Kidney epithelial cell (primary cell): Measurements from ENCODE around the gene CIZ1. TPM values are rescaled to one million over a fixed set of nuclear protein-coding genes. Genes with fewer than 3 reads are reported as not detected.

Experiments
- DNase-seq: peaks from one replicate; pipeline ENCODE4 v3.0.0-alpha.2; 2010; ENCODE audit warnings: low read depth
- H3K27me3 ChIP-seq: 2 replicates; pipeline ENCODE4 v1.6.0; 2011; ENCODE audit warnings: low read length; ENCODE audit not compliant: control insufficient read depth, insufficient read depth
- H3K36me3 ChIP-seq: 2 replicates; pipeline ENCODE4 v1.5.1; 2011; ENCODE audit warnings: low read length; ENCODE audit not compliant: control insufficient read depth, insufficient read depth
- H3K4me3 ChIP-seq: 2 replicates; pipeline ENCODE4 v1.5.1; 2011; ENCODE audit warnings: low read depth, mild to moderate bottlenecking, control low read depth, low read length
- CTCF ChIP-seq: IDR thresholded peaks from 2 replicates; pipeline ENCODE4 v1.5.1; 2011; ENCODE audit warnings: mild to moderate bottlenecking, moderate library complexity, low read length, control low read depth, inconsistent platforms; ENCODE audit not compliant: insufficient read depth, poor library complexity, severe bottlenecking
- total RNA-seq: library from RNA; depleted of rRNA; stranded (reverse); fragments of >200 nt; gene quantifications from 2 replicates; pipeline ENCODE4 v1.2.3, GENCODE V29; 2015

The CIZ1 gene
- total RNA-seq, 1 donor from 2014 or later: 56.9 TPM

- no peaks in the 10 kb centered on the region for H3K27me3 ChIP-seq
- peak overlapping the region; percentile 70 for H3K4me3 ChIP-seq
- peaks cover 3% of the 10 kb centered on the region for H3K36me3 ChIP-seq
- no peak for TF ChIP-seq CTCF
- DNase-seq: peak; percentile 77
These were observed 1.4 kb upstream of the CIZ1 start for GRCh38 chr9:128192601-128193371.

GRCh38 chr9:128190516-128191405 lies 611 bp downstream of the CIZ1 start:
- DNase-seq: no peak
- peaks cover 3% of the 10 kb centered on the region for H3K36me3 ChIP-seq
- H3K27me3 ChIP-seq: no peaks in the 10 kb centered on the region
- peak overlapping the region; percentile 70 for H3K4me3 ChIP-seq
- TF ChIP-seq CTCF: no peak

- Histone ChIP-seq H3K36me3 (peaks cover 3% of the 10 kb centered on the region), H3K27me3 (no peaks in the 10 kb centered on the region), H3K4me3 (no peak overlapping the region)
- DNase-seq: no peak
- TF ChIP-seq CTCF: no peak
These were observed 1.4 kb downstream of the CIZ1 start for GRCh38 chr9:128190013-128190412.

GRCh38 chr9:128188209-128188608 lies 3.2 kb downstream of the CIZ1 start:
- no peak overlapping the region for H3K4me3 ChIP-seq
- DNase-seq: no peak
- H3K36me3 ChIP-seq: peaks cover 3% of the 10 kb centered on the region
- no peaks in the 10 kb centered on the region for H3K27me3 ChIP-seq
- no peak for TF ChIP-seq CTCF

DNA sequence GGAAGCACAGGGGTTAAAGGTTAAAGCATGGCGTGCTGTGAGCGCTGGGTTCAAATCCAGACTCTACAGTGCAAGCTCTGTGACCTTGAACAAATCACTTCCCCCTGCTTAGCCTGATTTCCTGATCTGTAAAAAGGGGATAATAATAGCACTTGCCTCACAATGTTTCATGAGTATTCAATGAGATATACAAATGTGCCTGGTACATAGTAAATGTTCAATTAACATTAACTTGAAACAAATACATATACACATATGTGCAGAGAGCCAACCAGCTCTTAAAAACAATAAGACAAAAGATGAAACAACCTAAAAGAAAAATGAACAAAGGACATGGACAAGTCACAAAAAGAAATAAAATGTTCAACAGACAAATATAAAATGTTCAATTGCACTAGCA lies 4.0 kb downstream of the CIZ1 start:
- H3K36me3 ChIP-seq: peaks cover 4% of the 10 kb centered on the region
- no peak overlapping the region for H3K4me3 ChIP-seq
- DNase-seq: no peak
- H3K27me3 ChIP-seq: no peaks in the 10 kb centered on the region
- no peak for TF ChIP-seq CTCF
